ENCODE results near the gene MAGEA9.

DNA sequence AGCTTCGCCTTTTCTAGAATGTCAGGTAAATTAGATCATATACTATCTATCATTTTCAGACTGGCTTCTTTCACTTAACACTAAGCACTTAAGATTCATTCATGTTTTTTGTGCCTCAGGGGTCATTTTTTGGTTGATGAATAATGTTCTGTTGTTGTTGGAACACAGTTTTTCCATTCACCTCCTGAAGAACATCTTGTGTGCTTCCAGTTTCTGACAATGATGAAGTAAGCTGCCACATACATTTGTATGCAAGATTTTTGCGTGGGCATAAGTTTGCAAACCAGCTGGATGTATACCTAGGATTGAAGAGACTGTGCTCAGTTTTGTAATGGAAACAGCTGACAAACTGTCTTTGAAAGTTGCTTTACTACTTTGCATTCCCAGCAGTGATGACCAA, 37.6 kb downstream of the MAGEA9 start:
- no peak for TF ChIP-seq CTCF (IDR thresholded peaks at IDR 0.05; ENCODE audit: extremely low read depth in 1 of 2, insufficient read depth in 1 of 2, low read depth in 1 of 2, low read length in 2 of 2)
- no peak for TF ChIP-seq POLR2A (IDR thresholded peaks at IDR 0.05; ENCODE audit: low read depth, low read length)

All from endothelial cell of umbilical vein (primary cell).